COLO668 (cell line): ENCODE data around the gene ATG2A.

Source experiments
- DNase-seq: peaks from one replicate; lab custom pipeline; 2025; ENCODE audit not compliant: unreplicated experiment; lab: John Stamatoyannopoulos, UW

ATG2A gene

GRCh38 chr11:64888406-64888728 lies 28.6 kb downstream of the ATG2A start:
- no peak for DNase-seq

GRCh38 chr11:64887757-64888405 lies 29.1 kb downstream of the ATG2A start:
- DNase-seq = peak; percentile 79

GRCh38 chr11:64887234-64887756 lies 29.7 kb downstream of the ATG2A start:
- no peak for DNase-seq

GRCh38 chr11:64885367-64886286 lies 31.4 kb downstream of the ATG2A start:
- peak; percentile 22 for DNase-seq

- DNase-seq = no peak
These were observed 33.0 kb downstream of the ATG2A start for GRCh38 chr11:64884019-64884418.

GRCh38 chr11:64883575-64883974 lies 33.4 kb downstream of the ATG2A start:
- no peak for DNase-seq

- DNase-seq = no peak
These were observed 34.8 kb downstream of the ATG2A start for GRCh38 chr11:64882243-64882642.

- no peak for DNase-seq
These were observed 35.5 kb downstream of the ATG2A start for GRCh38 chr11:64881476-64881875.

- DNase-seq = no peak
These were observed 36.6 kb downstream of the ATG2A start for GRCh38 chr11:64880240-64881001.

- peak; percentile 51 for DNase-seq
These were observed 37.6 kb downstream of the ATG2A start for GRCh38 chr11:64879244-64879900.

- peak; percentile 99 for DNase-seq
These were observed 38.3 kb downstream of the ATG2A start, which contains the start of gene EHD1 for GRCh38 chr11:64878494-64879243. EHD1 (minus strand) TSS chr11:64878621; CDS start chr11:64878464, 157 bp downstream.

GRCh38 chr11:64878223-64878493 lies 38.9 kb downstream of the ATG2A start:
- DNase-seq = no peak

- no peak for DNase-seq
These were observed 39.4 kb downstream of the ATG2A start for GRCh38 chr11:64877390-64878222.

- no peak for DNase-seq
These were observed 40.1 kb downstream of the ATG2A start for GRCh38 chr11:64876835-64877341.

- no peak for DNase-seq
These were observed 40.7 kb downstream of the ATG2A start for GRCh38 chr11:64876229-64876750.

- no peak for DNase-seq
These were observed 41.4 kb downstream of the ATG2A start for GRCh38 chr11:64875369-64876228.

- no peak for DNase-seq
These were observed 42.4 kb downstream of the ATG2A start for GRCh38 chr11:64874308-64875240.
